GM23338 (cell line): ENCODE results near the gene ABHD14A.

ENCODE experiments used
- CREB1 ChIP-seq: fragments of 250-450 bp; sonication (Bioruptor Pico); IDR thresholded peaks from 2 replicates; pipeline ENCODE4 v1.5.0; 2020; ENCODE audit warnings: low read depth, mild to moderate bottlenecking, moderate library complexity
- EZH2 ChIP-seq: fragments of 200-600 bp; sonication (generic); IDR thresholded peaks from one replicate; pipeline ENCODE4 v1.8.0; 2017; ENCODE audit warnings: antibody characterized with exemption, mild to moderate bottlenecking, low read depth; ENCODE audit not compliant: unreplicated experiment
- EZH2phosphoT487 ChIP-seq: fragments of 200-600 bp; sonication (generic); IDR thresholded peaks from one replicate; pipeline ENCODE4 v1.8.1; 2018; ENCODE audit warnings: antibody characterized with exemption; ENCODE audit not compliant: unreplicated experiment
- JUNB ChIP-seq: IDR thresholded peaks from one replicate; pipeline ENCODE4 v1.6.1; 2016; ENCODE audit warnings: antibody characterized with exemption; ENCODE audit not compliant: unreplicated experiment
- POLR2AphosphoS5 ChIP-seq: IDR thresholded peaks from 2 replicates; pipeline ENCODE4 v1.6.1; 2016; ENCODE audit warnings: antibody characterized with exemption, low read depth
- REST ChIP-seq: IDR thresholded peaks from one replicate; pipeline ENCODE4 v1.6.1; 2018; ENCODE audit warnings: antibody characterized with exemption; ENCODE audit not compliant: unreplicated experiment
- TF ChIP-seq, protein P1 (sequence below), 2 experiments: fragments of 200-600 bp in 1 of 2; sonication (generic) in 1 of 2; conservative IDR thresholded peaks; 2 replicates each; pipeline versions ENCODE4 v1.5.1 to v1.6.1; 2016 to 2017; ENCODE audit warnings: antibody characterized with exemption in 2 of 2, low read depth in 2 of 2, mild to moderate bottlenecking in 2 of 2, moderate library complexity in 1 of 2

DNA sequence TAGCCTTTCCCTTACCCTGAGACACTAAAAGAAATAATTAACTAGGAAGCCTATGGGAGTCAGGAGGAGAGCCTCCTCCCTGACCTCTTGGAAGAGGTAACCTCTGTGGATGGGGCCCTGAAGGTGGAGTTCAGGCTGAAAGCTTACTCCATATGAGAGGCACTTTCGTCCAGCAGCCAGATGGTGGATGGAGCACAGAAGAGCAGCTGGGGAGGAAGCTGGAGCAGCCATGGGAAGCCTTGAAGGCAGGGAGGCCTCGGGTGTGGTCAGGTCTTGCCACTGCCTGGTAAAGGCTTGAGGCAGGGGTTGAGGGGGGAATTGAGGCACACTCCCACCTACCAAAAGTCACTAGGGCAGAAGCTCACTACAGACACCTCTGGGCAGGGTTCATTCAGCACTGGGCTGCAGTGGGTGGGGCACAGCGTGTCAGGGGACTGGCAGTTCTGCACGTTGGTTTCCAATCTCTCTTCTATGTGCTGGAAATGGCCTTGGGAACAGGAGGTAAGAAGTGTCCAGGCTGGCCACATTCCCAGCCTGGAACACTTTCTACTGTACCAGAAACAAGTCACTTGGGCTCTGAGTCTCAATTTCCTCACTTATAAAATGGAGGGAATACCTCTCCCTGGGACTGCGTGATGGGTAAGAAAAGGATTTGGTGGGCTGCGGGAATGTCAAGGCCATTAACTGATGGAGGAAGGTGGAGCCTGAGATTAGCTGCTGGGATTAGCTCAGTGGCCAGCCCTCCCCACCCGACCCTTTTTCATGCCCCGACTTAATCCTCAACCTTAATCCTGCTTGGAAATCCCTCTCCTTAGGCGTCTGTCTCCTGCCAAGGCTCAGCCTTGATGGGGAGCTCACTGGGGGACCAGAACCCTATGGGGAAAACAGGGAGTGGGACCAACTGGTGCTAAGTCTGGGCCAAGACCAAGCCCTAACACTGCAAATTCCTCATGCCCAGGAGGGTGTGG, 13.0 kb upstream of the ABHD14A start:
- TF ChIP-seq EZH2 (no peak), REST (no peak), POLR2AphosphoS5 (no peak), JUNB (no peak), EZH2phosphoT487 (no peak), CREB1 (CRISPR knock-in tag) (no peak)
- TF ChIP-seq, protein P1, sequence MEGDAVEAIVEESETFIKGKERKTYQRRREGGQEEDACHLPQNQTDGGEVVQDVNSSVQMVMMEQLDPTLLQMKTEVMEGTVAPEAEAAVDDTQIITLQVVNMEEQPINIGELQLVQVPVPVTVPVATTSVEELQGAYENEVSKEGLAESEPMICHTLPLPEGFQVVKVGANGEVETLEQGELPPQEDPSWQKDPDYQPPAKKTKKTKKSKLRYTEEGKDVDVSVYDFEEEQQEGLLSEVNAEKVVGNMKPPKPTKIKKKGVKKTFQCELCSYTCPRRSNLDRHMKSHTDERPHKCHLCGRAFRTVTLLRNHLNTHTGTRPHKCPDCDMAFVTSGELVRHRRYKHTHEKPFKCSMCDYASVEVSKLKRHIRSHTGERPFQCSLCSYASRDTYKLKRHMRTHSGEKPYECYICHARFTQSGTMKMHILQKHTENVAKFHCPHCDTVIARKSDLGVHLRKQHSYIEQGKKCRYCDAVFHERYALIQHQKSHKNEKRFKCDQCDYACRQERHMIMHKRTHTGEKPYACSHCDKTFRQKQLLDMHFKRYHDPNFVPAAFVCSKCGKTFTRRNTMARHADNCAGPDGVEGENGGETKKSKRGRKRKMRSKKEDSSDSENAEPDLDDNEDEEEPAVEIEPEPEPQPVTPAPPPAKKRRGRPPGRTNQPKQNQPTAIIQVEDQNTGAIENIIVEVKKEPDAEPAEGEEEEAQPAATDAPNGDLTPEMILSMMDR (conservative IDR thresholded peaks at IDR 0.05; ENCODE audit: low read depth in 2 of 2): no peak
